ENCODE results near the gene MAP2K5.

Gene MAP2K5

GRCh38 chr15:67560320-67560719, 17.8 kb downstream of the MAP2K5 start:
- no peak for DNase-seq

- no peak for DNase-seq
Observed at GRCh38 chr15:67563092-67563491, 20.6 kb downstream of the MAP2K5 start.

- no peak for DNase-seq
Observed at GRCh38 chr15:67564021-67564967, 21.8 kb downstream of the MAP2K5 start.

GRCh38 chr15:67564968-67565345, 22.5 kb downstream of the MAP2K5 start:
- DNase-seq = no peak

- no peak for DNase-seq
Observed at GRCh38 chr15:67569668-67570067, 27.2 kb downstream of the MAP2K5 start.

- no peak for DNase-seq
Observed at GRCh38 chr15:67570875-67571647, 28.6 kb downstream of the MAP2K5 start.

- DNase-seq = no peak
Observed at GRCh38 chr15:67571648-67572415, 29.3 kb downstream of the MAP2K5 start.

GRCh38 chr15:67573194-67573593, 30.7 kb downstream of the MAP2K5 start:
- no peak for DNase-seq

- no peak for DNase-seq
Observed at GRCh38 chr15:67575039-67575502, 32.6 kb downstream of the MAP2K5 start.

GRCh38 chr15:67578020-67578600, 35.6 kb downstream of the MAP2K5 start:
- DNase-seq = no peak

GRCh38 chr15:67579164-67579563, 36.7 kb downstream of the MAP2K5 start:
- no peak for DNase-seq

- no peak for DNase-seq
Observed at GRCh38 chr15:67579967-67580366, 37.5 kb downstream of the MAP2K5 start.

- DNase-seq = no peak
Observed at GRCh38 chr15:67584157-67584556, 41.7 kb downstream of the MAP2K5 start.

GRCh38 chr15:67585681-67586080, 43.2 kb downstream of the MAP2K5 start:
- no peak for DNase-seq

- no peak for DNase-seq
Observed at GRCh38 chr15:67587331-67587730, 44.8 kb downstream of the MAP2K5 start.

GRCh38 chr15:67587754-67588153, 45.3 kb downstream of the MAP2K5 start:
- no peak for DNase-seq

GRCh38 chr15:67590191-67590590, 47.7 kb downstream of the MAP2K5 start:
- no peak for DNase-seq

GRCh38 chr15:67592245-67592644, 49.7 kb downstream of the MAP2K5 start:
- no peak for DNase-seq

GRCh38 chr15:67593562-67593961, 51.1 kb downstream of the MAP2K5 start:
- DNase-seq = no peak

- DNase-seq = no peak
Observed at GRCh38 chr15:67594770-67595169, 52.3 kb downstream of the MAP2K5 start.

- no peak for DNase-seq
Observed at GRCh38 chr15:67595572-67595971, 53.1 kb downstream of the MAP2K5 start.

- DNase-seq = no peak
Observed at GRCh38 chr15:67601073-67601472, 58.6 kb downstream of the MAP2K5 start.

GRCh38 chr15:67603063-67603462, 60.6 kb downstream of the MAP2K5 start:
- DNase-seq = no peak
